Cardiac septum (tissue), 1 donor: ENCODE measurements around the gene TMPRSS12. TPM values are rescaled to one million over a fixed set of nuclear protein-coding genes. Genes with fewer than 3 reads are reported as not detected.
"Not testable (repeated sequence)": the region's sequence is repeated elsewhere in the genome, so short reads cannot be mapped to it uniquely, and the experiment has no call there.

Experiments
- DNase-seq: peaks from one replicate; pipeline ENCODE4 v3.0.0-alpha.2; 2020; ENCODE audit warnings: low spot score
- intact Hi-C: fragments of 100-400 bp; cut with DNase I; formaldehyde crosslinking; loops from one replicate; pipeline ENCODE4 v1.14.0; 2022
- long read RNA-seq: library from polyadenylated mRNA; unstranded; transcript quantifications from one replicate; pipeline ENCODE4 v2.0.0, GENCODE V29; 2021
- total RNA-seq: library from RNA; stranded (reverse); fragmentation: NEBNext Ultra II Directional; extraction: Animal tissue kit (Norgen Biotek cat#: 25700); gene quantifications from one replicate; pipeline ENCODE4 v1.2.1, GENCODE V29; 2021
- donor health status: DM: no; HTN: no; CAD: no.

The TMPRSS12 gene
- not detected for total RNA-seq
- long read RNA-seq: 0 reads

GRCh38 chr12:50842637-50843493, at the start of gene TMPRSS12:
Gene TMPRSS12 (plus strand): TSS chr12:50842926. CDS start chr12:50842965, 39 bp downstream.
- DNase-seq: no peak
- intact Hi-C loops: no loop called here

GRCh38 chr12:50799908-50800307, 42.8 kb upstream of the TMPRSS12 start:
- DNase-seq: no peak
- intact Hi-C loops: no loop called here

- DNase-seq: no peak
- intact Hi-C loops: no loop called here
Measured at GRCh38 chr12:50803230-50803875, 39.4 kb upstream of the TMPRSS12 start.

- DNase-seq: no peak
- intact Hi-C loops: no loop called here
Measured at GRCh38 chr12:50806176-50806575, 36.5 kb upstream of the TMPRSS12 start.

GRCh38 chr12:50809131-50809530, 33.6 kb upstream of the TMPRSS12 start:
- DNase-seq, intact Hi-C loops: not testable (repeated sequence)

- DNase-seq, intact Hi-C loops: not testable (repeated sequence)
Measured at GRCh38 chr12:50814921-50815320, 27.8 kb upstream of the TMPRSS12 start.

- intact Hi-C loops: no loop called here
- no peak for DNase-seq
Measured at GRCh38 chr12:50820177-50820576, 22.5 kb upstream of the TMPRSS12 start.

GRCh38 chr12:50822082-50822481, 20.6 kb upstream of the TMPRSS12 start:
- DNase-seq: no peak
- intact Hi-C loops: no loop called here

GRCh38 chr12:50823724-50824123, 19.0 kb upstream of the TMPRSS12 start:
- intact Hi-C loops: loop anchor here (2.0 kb wide), 1 partner anchor 163 kb away; no protein-coding TSS in a partner anchor

GRCh38 chr12:50824914-50825313, 17.8 kb upstream of the TMPRSS12 start:
- DNase-seq: no peak
- intact Hi-C loops: loop anchor here (2.0 kb wide), 1 partner anchor 162 kb away; no protein-coding TSS in a partner anchor

More at GRCh38 chr12:50823724-50824123, 19.0 kb upstream of the TMPRSS12 start:
- DNase-seq: not testable (repeated sequence)

GRCh38 chr12:50825372-50825838, 17.3 kb upstream of the TMPRSS12 start:
- DNase-seq: no peak
- intact Hi-C loops: loop anchor here (2.0 kb wide), 1 partner anchor 161 kb away; no protein-coding TSS in a partner anchor

- DNase-seq: no peak
- intact Hi-C loops: no loop called here
Measured at GRCh38 chr12:50828121-50828520, 14.6 kb upstream of the TMPRSS12 start.

- intact Hi-C loops: no loop called here
- no peak for DNase-seq
Measured at GRCh38 chr12:50828886-50829285, 13.8 kb upstream of the TMPRSS12 start.

- intact Hi-C loops, DNase-seq: not testable (repeated sequence)
Measured at GRCh38 chr12:50833801-50834200, 8.9 kb upstream of the TMPRSS12 start.

- intact Hi-C loops: no loop called here
- DNase-seq: no peak
Measured at GRCh38 chr12:50839042-50839441, 3.7 kb upstream of the TMPRSS12 start.

GRCh38 chr12:50840809-50841487, 1.8 kb upstream of the TMPRSS12 start:
- DNase-seq: no peak
- intact Hi-C loops: no loop called here

GRCh38 chr12:50841716-50842531, 802 bp upstream of the TMPRSS12 start:
- intact Hi-C loops: no loop called here
- no peak for DNase-seq

GRCh38 chr12:50845021-50845647, 2.4 kb downstream of the TMPRSS12 start:
- no peak for DNase-seq
- intact Hi-C loops: no loop called here

GRCh38 chr12:50848963-50849362, 6.2 kb downstream of the TMPRSS12 start:
- intact Hi-C loops: no loop called here
- no peak for DNase-seq
